ENCODE measurements around the gene PUM1.
"Not testable (repeated sequence)": the region's sequence is repeated elsewhere in the genome, so short reads cannot be mapped to it uniquely, and the experiment has no call there.

The PUM1 gene

GRCh38 chr1:31105646-31106045, 40.1 kb upstream of the PUM1 start:
- ChIA-PET CTCF (interaction anchor here (0.7 kb wide), 1 partner anchor 223 kb away, joined by 7 read pairs; no protein-coding TSS in a partner anchor), POLR2A (ENCODE audit: low non-redundant PET) (interaction anchor here (0.5 kb wide), 1 partner anchor 84 kb away, joined by 3 read pairs; no protein-coding TSS in a partner anchor)
- no peak for DNase-seq (ENCODE audit: low spot score)
- no peak for TF ChIP-seq CTCF (conservative IDR thresholded peaks at IDR 0.05; ENCODE audit: low read depth)
- peak overlapping the region; percentile 36; the same call in 1 of the 2 replicates for H3K27ac ChIP-seq

GRCh38 chr1:31102501-31102950, 37.0 kb upstream of the PUM1 start:
- POLR2A ChIA-PET (ENCODE audit: low non-redundant PET), result no interaction called here
- no peak for TF ChIP-seq CTCF (conservative IDR thresholded peaks at IDR 0.05; ENCODE audit: low read depth)
- peak; percentile 79 for DNase-seq (ENCODE audit: low spot score)
- CTCF ChIA-PET, result interaction anchor here (0.6 to 1.3 kb wide), 2 partner anchors 9 to 79 kb away, joined by 3 read pairs; no protein-coding TSS in a partner anchor
- H3K27ac ChIP-seq, result peak overlapping the region; percentile 97

- no peak for TF ChIP-seq CTCF (conservative IDR thresholded peaks at IDR 0.05; ENCODE audit: low read depth)
- ChIA-PET POLR2A (ENCODE audit: low non-redundant PET) (no interaction called here), CTCF (interaction anchor here (0.6 kb wide), 1 partner anchor 15 kb away, joined by 3 read pairs; no protein-coding TSS in a partner anchor)
- DNase-seq (ENCODE audit: low spot score), result peak; percentile 20
- H3K27ac ChIP-seq, result peak overlapping the region; percentile 97
These were observed 35.6 kb upstream of the PUM1 start for GRCh38 chr1:31101147-31101502.

- TF ChIP-seq CTCF (conservative IDR thresholded peaks at IDR 0.05; ENCODE audit: low read depth), result no peak
- H3K27ac ChIP-seq, result peak overlapping the region; percentile 97
- no peak for DNase-seq (ENCODE audit: low spot score)
- POLR2A ChIA-PET (ENCODE audit: low non-redundant PET), result no interaction called here
- CTCF ChIA-PET, result interaction anchor here (0.7 kb wide), 1 partner anchor 380 kb away, joined by 3 read pairs; no protein-coding TSS in a partner anchor
These were observed 33.9 kb upstream of the PUM1 start for GRCh38 chr1:31099293-31100032.

- H3K27ac ChIP-seq, result peak overlapping the region; percentile 73
- ChIA-PET CTCF (no interaction called here), POLR2A (ENCODE audit: low non-redundant PET) (no interaction called here)
- no peak for TF ChIP-seq CTCF (conservative IDR thresholded peaks at IDR 0.05; ENCODE audit: low read depth)
- DNase-seq (ENCODE audit: low spot score), result no peak
These were observed 30.5 kb upstream of the PUM1 start for GRCh38 chr1:31095985-31096384.

- no peak for DNase-seq (ENCODE audit: low spot score)
- ChIA-PET CTCF (no interaction called here), POLR2A (ENCODE audit: low non-redundant PET) (no interaction called here)
- H3K27ac ChIP-seq, result peak overlapping the region; percentile 73
- no peak for TF ChIP-seq CTCF (conservative IDR thresholded peaks at IDR 0.05; ENCODE audit: low read depth)
These were observed 29.9 kb upstream of the PUM1 start for GRCh38 chr1:31095298-31095981.

- H3K27ac ChIP-seq; POLR2A ChIA-PET (ENCODE audit: low non-redundant PET); DNase-seq (ENCODE audit: low spot score): not testable (repeated sequence)
- CTCF ChIA-PET, result interaction anchor here (0.5 kb wide), 2 partner anchors 9 to 107 kb away, joined by 3 to 4 read pairs; no protein-coding TSS in a partner anchor
These were observed 22.6 kb upstream of the PUM1 start for GRCh38 chr1:31088081-31088480.

Data from RWPE1 (cell line).